MM.1S (cell line): ENCODE data around the gene PSD.

ENCODE experiments used
- DNase-seq: peaks from one replicate; pipeline ENCODE4 v3.0.0-alpha.2; 2015
- H2AFZ ChIP-seq: fragments of 300-600 bp; sonication (generic); 2 replicates; pipeline ENCODE4 v1.6.0; 2016; ENCODE audit warnings: antibody characterized with exemption, low read length
- H3F3A ChIP-seq: fragments of 300-600 bp; sonication (generic); 2 replicates; pipeline ENCODE4 v1.6.1; 2016; ENCODE audit warnings: mild to moderate bottlenecking, antibody characterized with exemption, low read length, moderate library complexity, mixed read lengths; ENCODE audit not compliant: insufficient read depth
- H3K27ac ChIP-seq: fragments of 300-600 bp; sonication (generic); 2 replicates; pipeline ENCODE4 v1.5.1; 2016; ENCODE audit warnings: mild to moderate bottlenecking, low read length
- H3K27me3 ChIP-seq: fragments of 300-600 bp; sonication (generic); replicated peaks from 2 replicates; pipeline ENCODE4 v1.6.0; 2016; ENCODE audit warnings: low read length; ENCODE audit not compliant: insufficient read depth
- H3K36me3 ChIP-seq: fragments of 300-600 bp; sonication (generic); replicated peaks from 2 replicates; pipeline ENCODE4 v1.6.1; 2016; ENCODE audit warnings: mild to moderate bottlenecking, low read length, mixed read lengths; ENCODE audit not compliant: insufficient read depth
- H3K4me1 ChIP-seq: fragments of 300-600 bp; sonication (generic); 2 replicates; pipeline ENCODE4 v1.6.1; 2016; ENCODE audit warnings: low read length, mixed read lengths
- H3K4me2 ChIP-seq: fragments of 300-600 bp; sonication (generic); 2 replicates; pipeline ENCODE4 v1.6.0; 2016; ENCODE audit warnings: low read depth, low read length
- H3K4me3 ChIP-seq: fragments of 300-600 bp; sonication (generic); 2 replicates; pipeline ENCODE4 v1.5.1; 2016; ENCODE audit warnings: low read length, mixed read lengths
- H3K79me2 ChIP-seq: fragments of 300-600 bp; sonication (generic); 2 replicates; pipeline ENCODE4 v1.6.1; 2016; ENCODE audit warnings: mixed run types, low read length, mixed read lengths
- H3K9ac ChIP-seq: fragments of 300-600 bp; sonication (generic); 2 replicates; pipeline ENCODE4 v1.6.1; 2016; ENCODE audit warnings: low read length, mixed read lengths
- H3K9me2 ChIP-seq: fragments of 300-600 bp; sonication (generic); replicated peaks from 2 replicates; pipeline ENCODE4 v1.6.1; 2016; ENCODE audit warnings: mild to moderate bottlenecking, low read length, mixed read lengths; ENCODE audit not compliant: insufficient read depth
- H3K9me3 ChIP-seq: fragments of 300-600 bp; sonication (generic); replicated peaks from 2 replicates; pipeline ENCODE4 v1.6.1; 2016; ENCODE audit warnings: mild to moderate bottlenecking, low read length, mixed read lengths; ENCODE audit not compliant: insufficient read depth
- H4K20me1 ChIP-seq: fragments of 300-600 bp; sonication (generic); 2 replicates; pipeline ENCODE4 v1.6.1; 2016; ENCODE audit warnings: mild to moderate bottlenecking, low read length, moderate library complexity, mixed read lengths; ENCODE audit not compliant: insufficient read depth
- CTCF ChIP-seq: fragments of 300-600 bp; sonication (generic); IDR thresholded peaks from 2 replicates; pipeline ENCODE4 v1.5.1; 2016; ENCODE audit warnings: antibody characterized with exemption, low read length, mixed read lengths
- EZH2 ChIP-seq: fragments of 300-600 bp; sonication (generic); optimal IDR thresholded peaks from 2 replicates; pipeline ENCODE3; 2017; ENCODE audit warnings: low read depth, mild to moderate bottlenecking, antibody characterized with exemption, low read length, mixed read lengths
- EZH2phosphoT487 ChIP-seq: fragments of 300-600 bp; sonication (generic); IDR thresholded peaks from 2 replicates; pipeline ENCODE4 v1.6.1; 2018; ENCODE audit warnings: antibody characterized with exemption, low read length

Gene PSD

GRCh38 chr10:102418622-102419268, at the start of gene PSD:
Gene PSD (minus strand): TSS chr10:102418785. CDS start chr10:102417038, 1,747 bp downstream.
- Histone ChIP-seq H3K9me3 (no peaks in the 10 kb centered on the region), H3K9me2 (no peaks in the 10 kb centered on the region), H2AFZ (0 out of 2 replicates have a peak within 1 kb of the TSS, but pooled peaks have one; percentile 84), H3K27ac (no peak within 1 kb of the TSS), H3K4me1 (peaks cover 15% of the 10 kb centered on the region), H3K79me2 (peaks cover 4% of the 10 kb centered on the region; the same call in 1 of the 2 replicates), H3K9ac (no peak within 1 kb of the TSS), H3K27me3 (peaks cover 41% of the 10 kb centered on the region), H3K36me3 (no peaks in the 10 kb centered on the region), H3F3A (peaks cover 22% of the 10 kb centered on the region), H3K4me3 (peak within 1 kb of the TSS; percentile 86), H3K4me2 (peak within 1 kb of the TSS; percentile 100), H4K20me1 (no peaks in the 10 kb centered on the region)
- TF ChIP-seq CTCF (no peak), EZH2 (no peak), EZH2phosphoT487 (no peak)
- no peak for DNase-seq

- no peak overlapping the region for H2AFZ ChIP-seq
- no peak for DNase-seq
- no peak for TF ChIP-seq EZH2
- TF ChIP-seq EZH2phosphoT487 = no peak
- no peak for TF ChIP-seq CTCF
- no peak overlapping the region for H3K27ac ChIP-seq
- no peaks in the 10 kb centered on the region for H3F3A ChIP-seq
- no peak overlapping the region for H3K4me2 ChIP-seq
- H3K4me1 ChIP-seq = no peaks in the 10 kb centered on the region
- H3K79me2 ChIP-seq = no peaks in the 10 kb centered on the region
- no peak overlapping the region for H3K9ac ChIP-seq
- no peaks in the 10 kb centered on the region for H4K20me1 ChIP-seq
- no peaks in the 10 kb centered on the region for H3K9me2 ChIP-seq
- H3K9me3 ChIP-seq = no peaks in the 10 kb centered on the region
- H3K36me3 ChIP-seq = no peaks in the 10 kb centered on the region
- no peak overlapping the region for H3K4me3 ChIP-seq
- no peaks in the 10 kb centered on the region for H3K27me3 ChIP-seq
Observed at GRCh38 chr10:102467971-102468438, 49.4 kb upstream of the PSD start.

- Histone ChIP-seq H3K27ac (no peak overlapping the region), H3K4me2 (no peak overlapping the region)
Observed at GRCh38 chr10:102467318-102467717, 48.7 kb upstream of the PSD start.

More at GRCh38 chr10:102467318-102467717, 48.7 kb upstream of the PSD start:
- Histone ChIP-seq H3K9ac (no peak overlapping the region), H3K27me3 (no peaks in the 10 kb centered on the region), H2AFZ (no peak overlapping the region), H3K9me2 (no peaks in the 10 kb centered on the region), H3K79me2 (no peaks in the 10 kb centered on the region), H3F3A (no peaks in the 10 kb centered on the region), H3K4me1 (no peaks in the 10 kb centered on the region), H3K9me3 (no peaks in the 10 kb centered on the region), H4K20me1 (no peaks in the 10 kb centered on the region), H3K4me3 (no peak overlapping the region), H3K36me3 (no peaks in the 10 kb centered on the region)
- TF ChIP-seq CTCF = no peak
- TF ChIP-seq EZH2phosphoT487 = no peak
- TF ChIP-seq EZH2 = no peak
- DNase-seq = no peak
